CD4-positive, alpha-beta T cell treated with Interleukin-2 at 100 ng/mL for 4 hours (primary cell): ENCODE results near the gene ERP27.
A peak's percentile ranks its signal among the peaks of the same experiment; 100 is the strongest.

Experiments used
- DNase-seq: peaks from one replicate; pipeline ENCODE4 v3.0.0-alpha.2; 2020; ENCODE audit warnings: low spot score

The ERP27 gene

GRCh38 chr12:14936224-14936861 is 2.0 kb downstream of the ERP27 start:
- no peak for DNase-seq

GRCh38 chr12:14935031-14935430 is 3.3 kb downstream of the ERP27 start:
- no peak for DNase-seq

- DNase-seq = no peak
Measured at GRCh38 chr12:14934511-14934910, 3.8 kb downstream of the ERP27 start.

- no peak for DNase-seq
Measured at GRCh38 chr12:14931791-14932560, 6.4 kb downstream of the ERP27 start.

- no peak for DNase-seq
Measured at GRCh38 chr12:14931359-14931758, 7.0 kb downstream of the ERP27 start.

- no peak for DNase-seq
Measured at GRCh38 chr12:14930299-14930698, 8.0 kb downstream of the ERP27 start.

- DNase-seq = no peak
Measured at GRCh38 chr12:14928931-14929330, 9.4 kb downstream of the ERP27 start.

GRCh38 chr12:14927267-14927666 is 11.1 kb downstream of the ERP27 start:
- DNase-seq = no peak

GRCh38 chr12:14924541-14924940 is 13.8 kb downstream of the ERP27 start:
- DNase-seq = no peak

- no peak for DNase-seq
Measured at GRCh38 chr12:14923944-14924343, 14.4 kb downstream of the ERP27 start.

- DNase-seq = no peak
Measured at GRCh38 chr12:14921218-14921617, 17.1 kb downstream of the ERP27 start.

- DNase-seq = no peak
Measured at GRCh38 chr12:14920475-14921126, 17.7 kb downstream of the ERP27 start.

GRCh38 chr12:14919455-14919854 is 18.9 kb downstream of the ERP27 start:
- no peak for DNase-seq

GRCh38 chr12:14915736-14916135 is 22.6 kb downstream of the ERP27 start:
- no peak for DNase-seq

- DNase-seq = no peak
Measured at GRCh38 chr12:14913381-14913781, 25.0 kb downstream of the ERP27 start.

- DNase-seq = no peak
Measured at GRCh38 chr12:14911131-14911530, 27.2 kb downstream of the ERP27 start.

GRCh38 chr12:14910090-14910915 is 28.0 kb downstream of the ERP27 start:
- peak; percentile 13 for DNase-seq

- DNase-seq = no peak
Measured at GRCh38 chr12:14907953-14908352, 30.4 kb downstream of the ERP27 start.

GRCh38 chr12:14906114-14906513 is 32.2 kb downstream of the ERP27 start:
- no peak for DNase-seq

- no peak for DNase-seq
Measured at GRCh38 chr12:14905269-14906004, 32.9 kb downstream of the ERP27 start.

GRCh38 chr12:14904854-14905253 is 33.5 kb downstream of the ERP27 start:
- DNase-seq = no peak
